HG02870 (cell line): Measurements from ENCODE around the gene C1QTNF6.
"Not testable (repeated sequence)": the region's sequence is repeated elsewhere in the genome, so short reads cannot be mapped to it uniquely, and the experiment has no call there.

Experiments
- ATAC-seq: cut with Tn5 transposase; IDR thresholded peaks from one replicate; pipeline ENCODE4 v1.9.1; 2021; ENCODE audit warnings: mild to moderate bottlenecking, moderate library complexity; ENCODE audit not compliant: unreplicated experiment

Gene C1QTNF6

GRCh38 chr22:37178350-37179125, 9.5 kb downstream of the C1QTNF6 start:
- no peak for ATAC-seq

GRCh38 chr22:37177755-37178154, 10.3 kb downstream of the C1QTNF6 start:
- no peak for ATAC-seq

GRCh38 chr22:37177221-37177620, 10.8 kb downstream of the C1QTNF6 start:
- ATAC-seq, result no peak

- no peak for ATAC-seq
Measured at GRCh38 chr22:37176464-37177061, 11.5 kb downstream of the C1QTNF6 start.

GRCh38 chr22:37175414-37176281, 12.4 kb downstream of the C1QTNF6 start:
- no peak for ATAC-seq

- ATAC-seq, result no peak
Measured at GRCh38 chr22:37174964-37175363, 13.1 kb downstream of the C1QTNF6 start.

- no peak for ATAC-seq
Measured at GRCh38 chr22:37173709-37174108, 14.3 kb downstream of the C1QTNF6 start.

GRCh38 chr22:37172266-37173245, 15.5 kb downstream of the C1QTNF6 start:
- no peak for ATAC-seq

GRCh38 chr22:37171662-37172061, 16.4 kb downstream of the C1QTNF6 start:
- ATAC-seq, result no peak

GRCh38 chr22:37170689-37171405, 17.2 kb downstream of the C1QTNF6 start:
- not testable (repeated sequence) for ATAC-seq

GRCh38 chr22:37169947-37170688, 17.9 kb downstream of the C1QTNF6 start:
- no peak for ATAC-seq

- ATAC-seq, result no peak
Measured at GRCh38 chr22:37169406-37169805, 18.6 kb downstream of the C1QTNF6 start.

- no peak for ATAC-seq
Measured at GRCh38 chr22:37167981-37168647, 19.9 kb downstream of the C1QTNF6 start.

GRCh38 chr22:37167176-37167980, 20.7 kb downstream of the C1QTNF6 start:
- no peak for ATAC-seq

GRCh38 chr22:37166675-37167066, 21.4 kb downstream of the C1QTNF6 start:
- no peak for ATAC-seq

GRCh38 chr22:37165940-37166674, 21.9 kb downstream of the C1QTNF6 start:
- no peak for ATAC-seq

- ATAC-seq, result no peak
Measured at GRCh38 chr22:37165066-37165465, 23.0 kb downstream of the C1QTNF6 start.
